Measurements from ENCODE around the gene PTPRK.

Gene PTPRK

DNA sequence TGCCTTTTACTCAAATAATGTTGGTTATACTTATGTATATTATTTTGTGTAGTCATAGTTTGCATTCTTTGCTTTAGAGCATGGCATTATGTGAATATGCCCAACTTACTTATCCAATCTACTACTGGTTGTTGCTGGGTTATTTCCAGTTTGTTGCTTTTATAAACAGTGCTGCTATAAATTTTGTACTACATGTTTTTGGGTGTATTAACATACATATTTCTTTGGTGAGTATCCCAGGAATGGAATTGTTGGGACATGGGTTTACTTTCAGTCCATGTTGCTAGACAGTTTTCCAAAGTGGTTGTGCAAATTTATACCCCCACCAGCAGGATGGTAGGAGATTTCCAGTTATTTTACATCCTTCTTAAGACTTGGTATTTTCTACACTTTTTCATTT, 462.5 kb downstream of the PTPRK start:
- peak; percentile 52 for DNase-seq

DNA sequence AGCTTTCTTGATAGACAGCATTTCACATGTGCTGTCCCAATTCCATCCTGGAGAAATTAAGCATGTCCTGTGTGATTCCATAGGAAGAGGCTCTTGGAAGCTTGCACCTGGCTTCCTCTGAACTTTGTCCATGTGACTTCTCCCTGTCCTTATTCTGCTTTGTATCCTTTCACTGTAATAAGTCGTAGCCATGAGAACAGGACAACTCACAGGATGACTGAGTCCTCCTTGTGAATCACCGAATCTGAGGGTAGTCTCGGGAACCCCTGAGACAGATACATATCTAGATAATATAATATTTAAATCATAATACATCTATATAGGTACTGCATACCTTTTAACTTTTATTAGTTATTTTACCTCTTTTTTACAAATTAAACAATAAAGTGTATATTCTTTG, 462.9 kb downstream of the PTPRK start:
- DNase-seq, result no peak

DNA sequence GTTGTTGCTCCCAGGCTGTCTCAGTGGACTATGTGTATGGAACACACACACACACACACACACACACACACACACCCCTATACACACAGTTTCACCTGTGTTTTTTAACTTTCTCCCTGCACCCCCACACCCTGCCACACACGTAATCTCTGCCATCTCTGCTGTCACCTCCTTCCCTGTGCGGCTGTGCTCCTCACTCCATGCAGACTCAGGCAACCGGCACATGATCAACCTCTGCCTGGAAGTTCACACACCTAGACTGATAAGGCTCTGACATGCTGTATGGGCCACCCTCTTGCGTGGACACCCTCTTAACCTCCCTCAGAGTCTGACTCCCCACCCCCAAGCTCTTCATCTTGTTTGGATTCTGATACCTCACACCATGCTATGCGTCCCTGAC, 467.3 kb downstream of the PTPRK start:
- DNase-seq, result no peak

DNA sequence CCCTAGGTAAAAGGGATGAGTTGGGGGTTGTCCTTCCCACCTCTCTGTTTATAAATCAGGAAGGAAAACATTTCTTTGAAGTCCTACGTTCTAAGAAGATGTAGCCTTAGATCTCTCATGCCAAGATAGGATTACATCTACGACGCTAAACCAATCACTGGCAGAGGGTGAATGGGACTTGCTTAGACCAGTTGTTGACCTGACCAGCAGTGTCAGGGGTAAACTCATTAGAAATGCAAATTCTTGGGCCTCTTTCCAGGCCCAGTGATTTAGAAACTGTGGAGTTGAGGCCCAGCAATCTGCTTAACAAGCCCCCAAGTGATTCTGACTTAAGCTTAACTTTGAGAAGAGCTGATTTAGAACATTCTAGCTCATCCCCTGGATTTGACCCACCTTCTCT, 472.4 kb downstream of the PTPRK start:
- DNase-seq, result no peak

DNA sequence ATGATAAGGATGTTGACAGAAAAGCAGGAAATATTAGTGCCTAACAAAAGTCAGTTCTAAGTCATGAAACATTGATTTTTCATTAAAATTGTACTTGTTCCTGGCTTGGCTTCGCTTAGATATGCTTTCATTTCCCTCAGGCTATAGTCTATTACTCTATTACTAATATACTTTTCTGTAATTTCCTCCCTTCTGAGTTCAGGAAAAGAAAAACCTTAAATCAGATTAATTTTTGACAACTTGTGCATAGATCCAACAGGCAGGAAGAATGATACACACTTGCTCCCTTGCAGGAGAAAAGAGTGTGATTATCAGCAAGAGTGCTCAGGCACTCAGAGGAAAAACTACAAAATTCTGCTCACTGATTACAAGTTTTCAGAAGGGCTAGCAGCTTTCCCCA, 474.4 kb downstream of the PTPRK start:
- DNase-seq, result no peak

DNA sequence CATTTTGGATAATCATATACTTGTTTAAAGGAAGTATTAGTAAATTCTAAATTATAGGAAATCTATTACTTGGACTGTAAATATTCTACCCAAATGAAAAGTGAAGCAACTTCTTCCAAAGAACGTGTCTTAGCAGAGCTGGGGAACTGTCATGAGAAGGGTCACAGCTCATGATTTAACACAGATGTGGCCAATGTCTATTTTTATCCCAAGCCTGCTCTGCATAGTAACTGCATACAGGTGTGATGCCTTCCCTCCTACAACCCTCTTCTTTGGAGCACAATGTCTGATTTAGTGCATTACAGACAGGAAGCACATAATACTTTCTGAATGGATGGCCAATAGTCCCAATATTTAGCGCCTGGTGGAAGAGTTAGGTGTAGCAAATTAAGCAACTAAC, 480.9 kb downstream of the PTPRK start:
- no peak for DNase-seq

DNA sequence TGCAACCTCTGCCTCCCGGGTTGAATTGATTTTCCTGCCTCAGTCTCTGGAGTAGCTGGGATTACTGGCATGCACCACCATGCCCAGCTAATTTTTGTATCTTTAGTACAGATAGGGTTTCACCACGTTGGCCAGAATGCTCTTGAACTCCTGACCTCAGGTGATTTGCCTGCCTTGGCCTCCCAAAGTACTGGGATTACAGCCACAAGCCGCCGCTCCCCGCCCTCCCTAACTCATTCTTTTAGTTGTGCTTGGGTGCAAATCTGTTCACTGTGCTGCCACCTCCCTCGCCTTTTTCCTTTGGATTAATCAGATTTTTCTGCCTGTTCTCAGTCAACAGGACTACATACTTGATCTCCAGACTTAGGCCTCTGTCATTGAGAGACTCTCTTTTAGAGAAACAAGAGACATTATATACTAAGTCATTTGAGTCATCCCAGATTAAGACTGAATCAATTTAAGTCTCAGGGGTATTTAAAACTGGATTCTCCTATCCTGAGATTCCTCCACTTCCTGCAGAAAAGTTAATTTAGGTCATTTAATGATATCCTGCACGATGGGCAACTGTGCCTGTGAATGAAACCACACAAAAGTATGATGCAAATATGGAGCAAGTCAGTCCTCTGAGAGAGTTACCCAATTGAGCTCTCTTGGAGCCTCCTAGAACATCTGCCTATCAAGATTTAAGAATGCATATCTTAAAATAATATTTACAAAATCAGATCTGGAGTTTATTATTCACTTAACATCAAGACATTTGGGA, 483.4 kb downstream of the PTPRK start:
- DNase-seq, result peak; percentile 64

DNA sequence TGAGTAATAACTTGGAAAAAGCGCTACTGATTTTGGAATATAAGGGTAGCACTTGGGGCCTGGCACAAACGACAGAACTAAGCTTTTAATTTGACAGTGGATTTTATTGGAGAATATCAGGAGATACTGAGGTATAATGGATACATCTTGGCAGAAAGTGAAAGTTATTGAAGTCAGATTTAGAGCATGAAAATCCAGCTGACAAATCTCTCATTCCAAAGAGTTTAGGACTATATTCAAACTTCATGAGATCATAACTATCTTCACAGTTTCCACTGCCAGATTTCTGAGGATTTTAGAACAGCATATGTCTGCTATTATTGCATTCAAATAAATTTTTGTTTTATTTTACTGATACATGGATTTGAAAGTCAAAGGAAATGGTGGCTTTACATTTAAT, 487.2 kb downstream of the PTPRK start:
- no peak for DNase-seq

DNA sequence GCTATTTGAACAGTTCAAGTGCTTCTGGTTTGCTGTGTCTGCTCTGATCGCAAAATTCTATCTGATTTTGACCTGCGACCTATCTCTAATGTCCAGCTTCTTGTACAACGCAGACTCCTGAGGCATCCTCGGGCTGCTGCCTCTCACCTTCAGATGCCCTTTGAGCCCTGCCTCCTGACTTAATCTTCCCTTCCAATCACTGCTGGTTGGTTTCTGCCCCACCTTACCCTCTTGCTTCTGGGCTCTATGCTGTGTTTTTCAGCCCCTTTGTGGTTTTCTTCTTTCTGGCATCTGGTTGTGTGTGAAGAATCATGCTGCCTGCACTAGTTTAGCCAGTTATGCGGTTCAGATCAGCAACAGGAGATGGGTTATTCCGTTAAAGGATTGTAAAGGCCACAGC, 488.4 kb downstream of the PTPRK start:
- no peak for DNase-seq

DNA sequence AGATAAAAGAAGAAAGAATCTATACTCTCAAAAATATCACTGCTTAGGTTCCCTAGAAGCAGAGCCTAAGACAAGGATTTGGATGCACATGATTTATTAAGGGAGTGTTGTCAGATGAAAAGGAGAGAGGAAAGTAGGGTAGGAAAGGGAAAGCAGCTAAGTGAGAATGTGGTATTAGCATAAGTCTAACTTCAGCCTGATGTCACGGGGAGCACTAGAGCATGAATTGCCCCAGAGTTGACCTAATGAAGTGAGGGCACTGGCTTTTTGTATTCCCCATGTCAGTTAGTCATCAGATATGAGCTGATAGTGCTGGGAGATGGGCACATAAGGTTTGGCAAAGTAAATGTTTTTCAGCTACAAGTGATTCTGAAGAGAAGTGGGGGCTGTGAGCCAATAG, 490.6 kb downstream of the PTPRK start:
- DNase-seq, result no peak

DNA sequence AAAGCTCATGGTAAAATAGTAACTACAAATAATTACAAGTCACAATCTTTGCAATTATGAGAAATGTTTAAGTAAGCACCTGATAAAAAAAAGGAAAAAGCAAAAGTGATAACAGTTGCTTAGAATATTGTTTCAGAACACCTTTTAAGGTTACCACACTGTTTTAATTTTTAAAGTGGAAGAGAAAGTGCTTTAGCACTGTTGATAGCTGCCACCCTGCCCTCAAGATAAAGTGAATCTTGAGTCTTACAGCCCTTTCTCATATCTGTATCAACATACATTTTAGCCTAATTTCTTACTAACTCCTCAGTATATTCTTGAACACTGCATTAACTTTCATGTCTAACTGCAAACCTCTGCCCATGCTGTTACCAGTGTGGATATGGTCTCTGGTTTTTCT, 492.2 kb downstream of the PTPRK start:
- no peak for DNase-seq

DNA sequence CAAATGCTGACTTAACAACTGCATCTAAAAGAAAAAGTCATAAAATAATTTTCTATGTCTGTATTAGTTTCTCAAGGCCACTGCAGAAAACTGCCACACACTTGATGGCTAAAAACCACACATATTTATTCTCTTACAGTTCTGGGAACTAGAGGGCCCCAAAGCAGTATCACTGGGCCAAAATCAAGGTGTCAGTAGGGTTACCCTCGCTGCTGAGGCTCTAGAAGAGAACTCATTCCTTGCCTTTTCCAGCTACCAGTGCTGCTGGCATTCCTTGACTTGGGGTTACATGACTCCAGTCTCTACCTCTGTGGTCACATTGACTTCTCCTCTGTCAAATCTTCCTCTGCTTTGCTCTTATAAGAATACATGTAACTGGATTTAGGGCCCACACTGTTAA, 494.9 kb downstream of the PTPRK start:
- no peak for DNase-seq

DNA sequence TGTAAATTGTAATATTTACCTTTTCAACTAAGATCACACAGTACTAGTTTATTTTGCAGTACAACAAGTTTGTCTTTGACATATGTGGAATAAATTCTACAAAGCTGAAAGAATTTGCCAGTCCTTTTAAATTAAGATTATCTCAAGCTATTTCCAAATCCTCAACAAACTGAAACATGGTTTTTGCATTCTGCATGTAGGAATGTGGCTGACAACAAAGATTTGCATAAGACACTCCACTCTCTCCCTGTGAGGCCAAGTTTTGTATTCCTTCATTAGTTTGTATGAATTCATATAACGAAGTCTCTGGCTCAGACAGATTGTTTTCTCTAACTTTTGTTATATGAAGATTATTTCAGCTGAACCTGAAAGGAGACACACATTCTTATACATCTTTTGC, 495.4 kb downstream of the PTPRK start:
- no peak for DNase-seq

DNA sequence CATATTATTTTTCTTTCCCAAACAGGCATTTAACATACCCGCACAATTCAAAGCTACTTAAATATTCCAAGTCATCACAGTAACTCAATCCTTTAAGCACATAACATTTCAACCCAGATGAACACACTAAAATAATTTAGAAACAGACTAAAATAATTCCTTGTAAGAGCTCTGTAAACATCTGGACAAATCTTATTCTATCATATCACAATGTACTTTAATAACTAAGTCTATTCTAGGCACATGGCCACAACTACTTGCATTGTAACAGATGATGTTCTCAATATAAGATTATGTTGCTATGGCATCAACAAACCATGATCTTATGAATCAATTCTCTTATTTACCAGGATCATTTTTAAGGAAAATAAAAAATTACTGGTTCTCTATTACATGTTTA, 496.4 kb downstream of the PTPRK start:
- DNase-seq, result no peak

DNA sequence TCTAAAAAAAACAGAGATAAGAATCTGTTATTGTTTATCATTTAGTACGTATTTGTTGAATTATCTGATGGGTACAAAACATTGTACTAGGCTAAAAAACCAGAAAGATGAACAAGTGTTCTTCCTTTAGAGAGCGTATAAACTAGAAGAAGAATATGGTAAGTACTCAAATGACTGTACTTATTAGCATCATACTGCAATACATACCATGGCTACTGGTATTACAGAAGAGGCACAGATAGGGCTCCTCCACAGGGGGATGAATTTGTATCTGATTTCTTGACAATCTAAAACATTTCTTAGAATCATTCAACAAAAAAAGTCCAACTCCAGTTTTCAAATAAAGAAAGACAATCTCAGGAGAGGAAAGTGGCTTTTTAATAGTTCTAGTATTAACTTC, 501.6 kb downstream of the PTPRK start:
- no peak for DNase-seq

DNA sequence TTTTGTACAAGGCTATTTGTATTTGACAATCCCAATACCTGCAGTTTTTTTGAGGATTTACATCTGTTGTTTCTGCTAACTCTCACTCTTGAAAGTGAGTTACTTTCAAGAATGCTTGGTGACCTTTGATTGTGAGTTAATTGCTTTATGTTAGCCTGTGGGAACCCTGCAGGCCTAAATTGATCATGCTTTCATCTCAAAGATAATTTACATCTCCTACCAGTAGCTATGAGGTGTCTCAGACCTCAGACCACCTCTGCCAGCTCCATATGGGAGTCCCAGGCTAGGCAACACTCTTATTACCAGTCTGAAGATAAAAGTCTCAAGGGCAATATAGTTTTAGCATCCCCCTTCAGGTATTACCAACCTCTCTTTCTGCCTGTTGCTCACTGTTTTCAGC, 503.1 kb downstream of the PTPRK start:
- DNase-seq, result no peak

DNA sequence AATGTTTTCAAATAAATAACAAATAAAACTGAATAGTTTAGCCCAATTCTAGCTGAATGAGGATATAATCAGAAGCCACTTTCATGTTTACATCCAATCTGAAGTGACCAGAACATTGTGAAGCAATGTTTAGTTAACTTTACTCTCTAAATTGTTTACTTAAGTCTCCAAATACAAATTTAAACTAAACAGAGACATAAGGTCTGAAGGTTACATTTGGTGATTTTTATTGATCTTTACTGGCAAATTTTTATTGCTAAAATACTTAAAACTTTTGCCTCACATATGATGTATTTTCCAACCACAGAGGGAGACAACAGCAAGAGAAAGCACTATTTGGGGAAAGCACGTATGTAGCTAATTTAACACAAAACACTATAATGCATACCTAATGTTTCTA, 512.7 kb downstream of the PTPRK start:
- no peak for DNase-seq

DNA sequence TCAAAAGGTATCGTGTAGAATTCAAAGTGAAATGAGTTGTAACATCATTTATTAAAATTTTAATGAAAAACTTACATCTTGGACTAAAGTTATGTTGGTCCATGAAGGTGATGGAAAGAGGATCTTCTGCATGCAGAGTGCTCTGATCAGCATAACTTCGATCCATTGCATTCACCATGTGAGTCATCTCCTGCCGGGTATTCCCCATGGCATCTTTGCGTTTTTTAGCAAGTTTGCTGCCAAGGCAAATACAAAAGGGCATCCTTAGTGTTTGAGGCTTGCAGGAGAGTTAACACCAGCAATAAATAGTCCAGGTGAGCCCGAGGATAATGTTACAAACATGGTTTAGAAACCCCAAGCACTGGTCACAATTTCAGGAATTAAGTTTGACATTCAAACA, 515.4 kb downstream of the PTPRK start:
- DNase-seq, result no peak

DNA sequence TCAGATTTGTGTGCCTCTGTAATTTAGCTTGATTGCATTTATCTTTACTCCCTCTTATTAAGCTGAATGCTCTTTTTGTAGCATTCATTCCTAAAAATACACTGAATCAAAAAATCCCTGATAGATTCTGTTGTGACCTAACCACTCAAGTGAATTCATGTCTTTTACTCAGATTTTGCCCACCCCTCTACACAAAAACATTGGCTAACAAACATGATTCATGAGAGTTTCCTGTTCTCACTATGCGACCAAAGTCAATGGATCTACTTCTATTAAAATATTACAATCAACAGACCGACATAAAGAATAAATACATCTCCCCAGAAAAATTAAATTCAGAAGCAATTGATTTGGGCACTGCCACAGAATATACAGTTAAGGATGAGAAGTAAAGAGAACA, 520.0 kb downstream of the PTPRK start:
- DNase-seq, result no peak

DNA sequence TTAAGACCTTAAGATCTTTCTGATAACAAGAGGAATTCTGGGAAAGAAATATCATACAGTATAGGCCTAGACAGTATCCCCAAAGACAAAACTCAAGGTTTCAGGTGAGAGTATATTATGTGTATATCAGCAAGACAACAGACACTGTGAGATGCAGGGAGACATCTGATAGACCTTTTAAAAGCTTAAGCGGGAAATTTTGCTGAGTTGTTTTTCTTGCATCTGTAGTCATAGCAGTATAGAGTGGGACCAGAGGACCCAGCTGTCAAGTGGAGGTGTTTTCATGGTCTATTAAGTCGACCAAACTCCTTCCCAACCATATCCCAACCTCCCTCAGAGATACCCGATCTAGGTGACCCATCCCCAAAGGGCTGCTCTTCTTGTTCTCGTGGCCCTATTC, 521.4 kb downstream of the PTPRK start:
- no peak for DNase-seq

DNA sequence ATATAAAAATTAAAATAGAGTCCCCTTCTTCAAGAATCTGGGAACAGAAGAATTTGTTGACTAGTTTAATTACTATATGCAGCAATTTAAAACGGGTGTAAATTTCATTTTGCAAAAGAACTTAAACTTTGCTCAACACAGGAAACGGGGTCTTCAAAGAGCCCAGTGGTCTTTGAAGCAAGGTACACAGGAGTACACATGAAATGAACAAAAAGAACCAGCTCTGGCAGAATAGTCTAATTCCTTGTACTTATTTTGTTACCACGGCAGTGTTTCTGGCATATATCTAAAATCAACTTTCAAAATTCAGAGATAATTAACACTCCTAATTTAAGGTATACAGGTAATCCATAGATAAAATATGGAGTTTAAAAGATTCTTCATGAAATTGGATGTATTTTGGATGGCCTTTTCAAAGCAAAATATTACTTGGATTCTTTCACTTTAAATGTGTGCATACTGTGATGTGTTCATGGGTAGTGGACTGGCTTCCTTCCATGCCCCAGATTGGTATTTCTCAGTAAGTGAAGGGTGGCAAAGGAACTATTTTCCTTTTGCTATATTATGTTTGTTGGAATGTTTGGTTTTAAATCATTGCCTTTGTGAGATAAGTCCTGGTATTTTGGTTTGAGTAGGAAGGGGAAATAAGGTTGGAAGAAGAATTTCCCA, 522.8 kb downstream of the PTPRK start:
- no peak for DNase-seq

DNA sequence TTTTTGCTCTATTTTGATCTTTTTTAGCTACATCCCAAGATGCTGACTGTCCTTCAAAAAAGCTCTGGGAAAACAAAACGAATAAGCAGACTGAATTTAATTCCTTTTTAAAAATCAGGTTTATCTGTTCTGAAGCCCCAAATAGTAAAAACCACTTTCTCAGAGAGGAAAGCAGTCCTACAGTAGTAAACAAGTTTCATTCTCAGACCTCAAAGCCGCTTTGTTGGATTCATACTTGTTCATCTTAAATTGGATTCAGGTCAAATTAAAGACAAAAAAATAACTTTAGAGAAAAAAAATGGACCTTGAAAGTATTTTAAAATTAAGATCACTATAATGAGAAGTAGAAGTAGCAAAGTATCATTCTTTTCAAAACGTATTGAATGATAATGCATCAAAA, 523.5 kb downstream of the PTPRK start:
- no peak for DNase-seq

DNA sequence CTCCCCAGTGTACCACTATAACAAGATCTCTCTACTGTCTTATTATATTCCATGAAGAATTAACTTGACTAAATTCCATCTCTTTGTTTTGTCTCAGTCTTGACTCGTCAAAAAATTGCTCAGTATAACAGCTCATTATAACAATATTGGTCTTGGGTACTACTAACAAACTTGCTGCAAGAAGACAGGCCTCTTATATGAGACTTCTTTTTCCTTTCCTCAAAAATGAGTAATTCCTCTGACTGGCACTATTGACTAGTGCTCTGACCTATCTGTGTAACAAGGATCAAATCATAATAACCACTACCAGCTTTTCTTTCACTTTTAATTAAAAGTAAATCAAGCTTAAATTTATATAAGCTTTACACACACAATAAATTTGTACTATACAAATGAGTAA, 528.3 kb downstream of the PTPRK start:
- no peak for DNase-seq

DNA sequence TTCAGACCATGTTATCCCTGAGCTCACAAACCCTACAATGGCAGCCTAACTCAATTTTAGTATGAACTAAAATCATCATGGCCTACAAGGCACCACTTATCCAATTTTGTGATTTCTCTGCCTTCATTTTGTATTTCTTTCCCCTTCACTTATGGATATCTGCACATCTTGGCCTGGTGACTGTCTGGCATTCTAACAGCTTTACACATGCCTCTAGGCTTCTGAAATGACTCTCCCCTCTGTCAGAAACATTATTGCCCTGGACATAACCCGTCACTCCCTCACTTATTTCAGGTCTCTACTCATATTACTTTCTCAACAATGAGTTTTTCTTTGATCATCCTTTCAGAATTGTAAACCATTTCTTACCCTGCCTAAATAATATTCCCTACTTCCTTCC, 530.3 kb downstream of the PTPRK start:
- DNase-seq, result no peak

DNA sequence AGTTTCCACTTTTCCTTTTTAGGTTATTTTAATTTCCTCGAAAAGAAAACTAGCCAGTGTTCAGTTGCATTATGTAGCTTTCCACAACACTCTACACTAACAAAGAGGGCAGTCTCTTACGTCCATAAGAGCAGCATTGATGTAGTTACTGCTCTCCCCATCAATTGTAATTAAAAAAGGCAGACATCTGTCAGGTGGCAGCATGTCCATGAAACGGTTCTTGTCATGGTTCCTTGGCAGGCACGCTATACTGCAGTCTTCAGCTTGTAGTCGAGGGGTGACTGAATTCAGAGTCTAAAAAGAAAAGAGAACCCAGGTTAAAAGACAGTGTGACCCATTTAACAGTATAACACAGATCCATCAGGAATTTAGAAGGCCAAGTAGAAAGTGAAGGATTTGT, 539.4 kb downstream of the PTPRK start:
- DNase-seq, result no peak

Measured in fibroblast of upper back skin (primary cell).